ENCODE results near the gene CACNA1I. TPM values are rescaled to one million over a fixed set of nuclear protein-coding genes. Genes with fewer than 3 reads are reported as not detected.

Gene CACNA1I
- polyA plus RNA-seq, 3 donors: 0.04 TPM; not detected in 2

GRCh38 chr22:39725351-39726035 is 154.9 kb downstream of the CACNA1I start:
- Mint-ChIP-seq H3K27ac (no peak overlapping the region), H3K4me3 (no peak overlapping the region), H3K9me3 (peaks cover 0 to 1% (median 0%) of the 10 kb centered on the region in 7 donors), H3K4me1 (no peaks in the 10 kb centered on the region), H3K36me3 (no peaks in the 10 kb centered on the region), H3K27me3 (ENCODE audit: low read depth in 3 of 3) (peaks cover 12 to 33% (median 12%) of the 10 kb centered on the region in 3 donors)
- Histone ChIP-seq H3K36me3 (replicated peaks in 1 of 2; ENCODE audit: control insufficient read depth in 1 of 2, insufficient read depth in 2 of 2, low read length in 2 of 2) (no peaks in the 10 kb centered on the region), H3K79me2 (ENCODE audit: insufficient read depth, low read length) (no peaks in the 10 kb centered on the region), H2AFZ (ENCODE audit: insufficient read depth, low read depth, low read length, poor library complexity, severe bottlenecking) (no peak overlapping the region), H3K27me3 (ENCODE audit: control insufficient read depth in 2 of 2, insufficient read depth in 2 of 2, low read length in 2 of 2) (no peaks in the 10 kb centered on the region), H4K20me1 (ENCODE audit: insufficient read depth, low read length) (no peaks in the 10 kb centered on the region), H3K4me3 (replicated peaks in 1 of 3; ENCODE audit: low read depth in 2 of 3, low read length in 3 of 3) (no peak overlapping the region), H3K4me1 (ENCODE audit: control insufficient read depth in 1 of 2, insufficient read depth in 2 of 2, low read length in 2 of 2) (no peaks in the 10 kb centered on the region), H3K4me2 (replicated peaks; ENCODE audit: extremely low read depth, low read length, poor library complexity, severe bottlenecking) (no peak overlapping the region), H3K27ac (ENCODE audit: low read depth in 1 of 2, low read length in 2 of 2) (no peak overlapping the region), H3K9ac (ENCODE audit: insufficient read depth, low read length, poor library complexity, severe bottlenecking) (no peak overlapping the region), H3K9me3 (replicated peaks in 1 of 2; ENCODE audit: control insufficient read depth in 1 of 2, insufficient read depth in 1 of 2, low read length in 2 of 2) (no peaks in the 10 kb centered on the region)
- no peak for TF ChIP-seq CTCF (IDR thresholded peaks at IDR 0.05)
- 82% methylated on average over 7 of the region's 9 CpGs for WGBS (ENCODE audit: insufficient coverage)
- DNase-seq: no peak
- intact Hi-C loops (cut with micrococcal nuclease): no loop called here

GRCh38 chr22:39727541-39727940 is 157.0 kb downstream of the CACNA1I start:
- H3K9me3 ChIP-seq (replicated peaks in 1 of 2; ENCODE audit: control insufficient read depth in 1 of 2, insufficient read depth in 1 of 2, low read length in 2 of 2): no peaks in the 10 kb centered on the region
- H4K20me1 ChIP-seq (ENCODE audit: insufficient read depth, low read length): no peaks in the 10 kb centered on the region
- intact Hi-C loops (cut with micrococcal nuclease): no loop called here
- H3K36me3 ChIP-seq (replicated peaks in 1 of 2; ENCODE audit: control insufficient read depth in 1 of 2, insufficient read depth in 2 of 2, low read length in 2 of 2): no peaks in the 10 kb centered on the region
- Mint-ChIP-seq H3K36me3 (no peaks in the 10 kb centered on the region), H3K4me3 (no peak overlapping the region), H3K27me3 (ENCODE audit: low read depth in 3 of 3) (peaks cover 7 to 29% (median 8%) of the 10 kb centered on the region in 3 donors), H3K4me1 (no peaks in the 10 kb centered on the region), H3K9me3 (peaks cover 0 to 1% (median 0%) of the 10 kb centered on the region in 7 donors), H3K27ac (no peak overlapping the region)
- H3K27me3 ChIP-seq (ENCODE audit: control insufficient read depth in 2 of 2, insufficient read depth in 2 of 2, low read length in 2 of 2): peaks cover 0 to 4% of the 10 kb centered on the region in 2 donors
- H2AFZ ChIP-seq (ENCODE audit: insufficient read depth, low read depth, low read length, poor library complexity, severe bottlenecking): no peak overlapping the region
- no peak overlapping the region for H3K27ac ChIP-seq (ENCODE audit: low read depth in 1 of 2, low read length in 2 of 2)
- no peak overlapping the region for H3K4me3 ChIP-seq (replicated peaks in 1 of 3; ENCODE audit: low read depth in 2 of 3, low read length in 3 of 3)
- TF ChIP-seq CTCF (IDR thresholded peaks at IDR 0.05): no peak
- WGBS (ENCODE audit: insufficient coverage): 71% methylated on average over 15 of the region's 15 CpGs
- H3K4me1 ChIP-seq (ENCODE audit: control insufficient read depth in 1 of 2, insufficient read depth in 2 of 2, low read length in 2 of 2): no peaks in the 10 kb centered on the region
- no peak overlapping the region for H3K9ac ChIP-seq (ENCODE audit: insufficient read depth, low read length, poor library complexity, severe bottlenecking)
- no peak for DNase-seq
- H3K4me2 ChIP-seq (replicated peaks; ENCODE audit: extremely low read depth, low read length, poor library complexity, severe bottlenecking): no peak overlapping the region
- no peaks in the 10 kb centered on the region for H3K79me2 ChIP-seq (ENCODE audit: insufficient read depth, low read length)
